GM12892 (cell line): Measurements from ENCODE around the gene ATP1A3.

Experiments used
- POLR2A ChIP-seq: IDR thresholded peaks from 2 replicates; pipeline ENCODE4 v1.6.1; 2011; ENCODE audit warnings: low read depth, low read length, control low read depth
- POLR2AphosphoS5 ChIP-seq: IDR thresholded peaks from 2 replicates; pipeline ENCODE4 v1.6.1; 2011; ENCODE audit warnings: low read depth, low read length, control low read depth
- TAF1 ChIP-seq: IDR thresholded peaks from 2 replicates; pipeline ENCODE4 v1.6.1; 2011; ENCODE audit warnings: low read depth, mild to moderate bottlenecking, control low read depth, low read length, borderline replicate concordance

GRCh38 chr19:42005504-42005903, 11.5 kb upstream of the ATP1A3 start:
- no peak for TF ChIP-seq POLR2AphosphoS5
- TF ChIP-seq POLR2A, result no peak
- no peak for TF ChIP-seq TAF1
